Activated CD4-positive, alpha-beta T cell treated with anti-CD3 and anti-CD28 coated beads, Interleukin-2, amount 50 U/mL, for 16 hours (primary cell): ENCODE measurements around the gene ANKRD33B.
"Not testable (repeated sequence)": the region's sequence is repeated elsewhere in the genome, so short reads cannot be mapped to it uniquely, and the experiment has no call there.

ENCODE experiments used
- DNase-seq: peaks from one replicate; pipeline ENCODE4 v3.0.0-alpha.2; 2020

The ANKRD33B gene

GRCh38 chr5:10563945-10564837 is at the start of gene ANKRD33B:
ANKRD33B (plus strand) TSS chr5:10564070; CDS start chr5:10564468, 398 bp downstream.
- DNase-seq = peak; percentile 84

- not testable (repeated sequence) for DNase-seq
Measured at GRCh38 chr5:10514572-10514971, 49.3 kb upstream of the ANKRD33B start.

GRCh38 chr5:10515492-10515891 is 48.4 kb upstream of the ANKRD33B start:
- no peak for DNase-seq

GRCh38 chr5:10518347-10518746 is 45.5 kb upstream of the ANKRD33B start:
- DNase-seq = no peak

- DNase-seq = no peak
Measured at GRCh38 chr5:10519729-10520128, 44.1 kb upstream of the ANKRD33B start.

GRCh38 chr5:10520706-10521105 is 43.2 kb upstream of the ANKRD33B start:
- no peak for DNase-seq

GRCh38 chr5:10521466-10522223 is 42.2 kb upstream of the ANKRD33B start:
- DNase-seq = no peak

GRCh38 chr5:10522224-10522611 is 41.7 kb upstream of the ANKRD33B start:
- no peak for DNase-seq

GRCh38 chr5:10524376-10525123 is 39.3 kb upstream of the ANKRD33B start:
- no peak for DNase-seq

GRCh38 chr5:10525124-10525495 is 38.8 kb upstream of the ANKRD33B start:
- DNase-seq = no peak

- DNase-seq = no peak
Measured at GRCh38 chr5:10527281-10527950, 36.5 kb upstream of the ANKRD33B start.

GRCh38 chr5:10528056-10528816 is 35.6 kb upstream of the ANKRD33B start:
- no peak for DNase-seq

GRCh38 chr5:10528827-10529226 is 35.0 kb upstream of the ANKRD33B start:
- DNase-seq = no peak

GRCh38 chr5:10530601-10531320 is 33.1 kb upstream of the ANKRD33B start:
- no peak for DNase-seq

GRCh38 chr5:10532421-10532820 is 31.4 kb upstream of the ANKRD33B start:
- DNase-seq = no peak

GRCh38 chr5:10533226-10533625 is 30.6 kb upstream of the ANKRD33B start:
- no peak for DNase-seq

GRCh38 chr5:10534561-10535530 is 29.0 kb upstream of the ANKRD33B start:
- DNase-seq = no peak

GRCh38 chr5:10536511-10536910 is 27.4 kb upstream of the ANKRD33B start:
- DNase-seq = no peak

- no peak for DNase-seq
Measured at GRCh38 chr5:10536931-10537579, 26.8 kb upstream of the ANKRD33B start.
